ENCODE measurements around the gene CDC40.

DNA sequence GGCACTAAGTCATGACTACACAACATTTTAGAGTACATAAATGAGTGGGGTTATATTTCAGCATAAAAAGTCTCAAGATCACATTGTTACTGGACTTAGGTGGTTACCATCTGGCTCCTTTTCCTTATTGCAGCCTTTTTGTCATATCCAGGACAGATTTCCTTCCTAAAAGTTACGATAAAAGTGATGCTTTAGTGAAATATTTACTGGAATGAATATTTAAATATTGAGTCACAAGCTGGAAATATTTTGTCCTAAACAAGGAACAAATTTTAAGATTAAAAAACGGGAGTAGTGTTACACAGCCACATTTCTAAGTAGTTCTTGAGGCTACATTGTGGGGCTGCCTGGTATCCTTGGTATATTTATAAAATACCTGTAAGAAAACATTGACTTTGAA lies 52.2 kb downstream of the CDC40 start:
- TF ChIP-seq, protein P1, sequence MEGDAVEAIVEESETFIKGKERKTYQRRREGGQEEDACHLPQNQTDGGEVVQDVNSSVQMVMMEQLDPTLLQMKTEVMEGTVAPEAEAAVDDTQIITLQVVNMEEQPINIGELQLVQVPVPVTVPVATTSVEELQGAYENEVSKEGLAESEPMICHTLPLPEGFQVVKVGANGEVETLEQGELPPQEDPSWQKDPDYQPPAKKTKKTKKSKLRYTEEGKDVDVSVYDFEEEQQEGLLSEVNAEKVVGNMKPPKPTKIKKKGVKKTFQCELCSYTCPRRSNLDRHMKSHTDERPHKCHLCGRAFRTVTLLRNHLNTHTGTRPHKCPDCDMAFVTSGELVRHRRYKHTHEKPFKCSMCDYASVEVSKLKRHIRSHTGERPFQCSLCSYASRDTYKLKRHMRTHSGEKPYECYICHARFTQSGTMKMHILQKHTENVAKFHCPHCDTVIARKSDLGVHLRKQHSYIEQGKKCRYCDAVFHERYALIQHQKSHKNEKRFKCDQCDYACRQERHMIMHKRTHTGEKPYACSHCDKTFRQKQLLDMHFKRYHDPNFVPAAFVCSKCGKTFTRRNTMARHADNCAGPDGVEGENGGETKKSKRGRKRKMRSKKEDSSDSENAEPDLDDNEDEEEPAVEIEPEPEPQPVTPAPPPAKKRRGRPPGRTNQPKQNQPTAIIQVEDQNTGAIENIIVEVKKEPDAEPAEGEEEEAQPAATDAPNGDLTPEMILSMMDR (IDR thresholded peaks at IDR 0.05; ENCODE audit: poor library complexity): no peak
- TF ChIP-seq EZH2 (IDR thresholded peaks at IDR 0.05; ENCODE audit: borderline replicate concordance): no peak

All from hepatocyte (in vitro differentiated cells).